Measurements from ENCODE around the gene CCNE1.
"Not testable (repeated sequence)": the region's sequence is repeated elsewhere in the genome, so short reads cannot be mapped to it uniquely, and the experiment has no call there.

CCNE1 gene

GRCh38 chr19:29789007-29789406 lies 22.8 kb upstream of the CCNE1 start:
- DNase-seq: no peak

GRCh38 chr19:29793116-29793727 lies 18.6 kb upstream of the CCNE1 start:
- no peak for DNase-seq

DNA sequence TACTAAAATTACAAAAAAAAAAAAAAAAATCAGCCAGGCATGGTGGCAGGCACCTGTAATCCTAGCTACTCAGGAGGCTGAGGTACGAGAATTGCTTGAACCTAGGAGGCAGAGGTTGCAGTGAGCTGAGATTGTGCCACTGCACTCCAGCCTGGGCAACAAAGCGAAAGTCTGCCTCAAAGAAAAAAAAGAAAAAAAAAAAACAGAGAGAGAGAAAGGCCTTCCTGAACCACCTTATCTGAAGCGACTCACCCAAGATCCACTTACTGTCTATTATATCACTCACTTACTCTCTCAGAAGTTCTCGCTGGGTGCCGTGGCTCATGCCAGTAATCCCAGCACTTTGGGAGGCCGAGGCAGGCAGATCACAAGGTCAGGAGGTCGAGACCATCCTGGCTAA lies 17.3 kb upstream of the CCNE1 start:
- DNase-seq: not testable (repeated sequence)

DNA sequence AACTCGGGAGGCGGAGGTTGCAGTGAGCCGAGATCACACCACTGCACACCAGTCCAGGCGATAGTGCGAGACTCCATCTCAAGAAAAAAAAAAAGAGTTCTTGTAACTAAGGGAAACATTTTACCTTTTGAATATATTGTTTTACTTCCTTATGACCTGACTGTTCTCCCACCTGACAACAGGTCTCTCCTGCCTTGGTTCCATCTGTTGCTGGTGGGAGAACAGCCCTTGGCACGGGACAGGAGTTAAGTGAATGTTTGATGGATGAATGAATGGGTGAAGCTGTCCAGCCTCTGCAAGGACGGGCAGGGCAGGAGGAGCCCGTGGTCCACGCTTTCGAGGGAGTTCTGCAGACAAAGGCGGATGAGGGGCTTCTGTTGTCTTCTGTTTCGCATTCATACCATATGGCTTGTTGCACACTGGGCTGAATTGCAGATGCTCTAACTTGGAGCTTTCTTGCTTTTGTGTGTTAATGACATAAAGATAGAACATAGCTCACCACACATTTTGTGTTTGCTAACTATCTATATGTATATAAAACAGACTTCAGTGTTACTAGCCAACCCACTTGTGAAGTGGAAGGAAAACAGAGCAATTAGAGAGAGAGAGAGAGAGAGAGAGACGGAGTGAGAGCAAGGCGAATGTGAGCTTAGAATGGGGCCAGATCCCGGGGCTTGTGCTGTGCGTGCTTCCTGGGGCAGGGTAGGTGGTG lies 16.2 kb upstream of the CCNE1 start:
- DNase-seq: no peak

DNA sequence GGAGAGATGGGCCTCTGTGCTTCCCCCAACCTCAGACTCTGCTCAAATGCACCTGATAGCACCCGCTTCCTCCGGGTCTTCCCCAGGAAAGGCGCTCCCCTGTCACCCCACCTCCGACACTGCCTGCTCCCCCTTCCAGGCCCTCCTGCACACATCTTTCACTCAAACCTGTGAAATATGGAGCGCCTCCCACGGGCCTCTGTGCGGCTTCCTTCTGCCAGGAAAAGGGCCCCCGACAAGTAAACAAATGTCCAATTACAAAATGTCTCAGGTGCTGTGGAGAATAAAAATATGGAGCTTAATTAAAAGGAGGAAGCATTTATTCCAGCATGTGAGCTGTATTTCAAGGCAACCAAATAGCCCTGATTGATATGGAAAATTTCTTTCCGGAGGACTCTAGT lies 15.6 kb upstream of the CCNE1 start:
- no peak for DNase-seq

DNA sequence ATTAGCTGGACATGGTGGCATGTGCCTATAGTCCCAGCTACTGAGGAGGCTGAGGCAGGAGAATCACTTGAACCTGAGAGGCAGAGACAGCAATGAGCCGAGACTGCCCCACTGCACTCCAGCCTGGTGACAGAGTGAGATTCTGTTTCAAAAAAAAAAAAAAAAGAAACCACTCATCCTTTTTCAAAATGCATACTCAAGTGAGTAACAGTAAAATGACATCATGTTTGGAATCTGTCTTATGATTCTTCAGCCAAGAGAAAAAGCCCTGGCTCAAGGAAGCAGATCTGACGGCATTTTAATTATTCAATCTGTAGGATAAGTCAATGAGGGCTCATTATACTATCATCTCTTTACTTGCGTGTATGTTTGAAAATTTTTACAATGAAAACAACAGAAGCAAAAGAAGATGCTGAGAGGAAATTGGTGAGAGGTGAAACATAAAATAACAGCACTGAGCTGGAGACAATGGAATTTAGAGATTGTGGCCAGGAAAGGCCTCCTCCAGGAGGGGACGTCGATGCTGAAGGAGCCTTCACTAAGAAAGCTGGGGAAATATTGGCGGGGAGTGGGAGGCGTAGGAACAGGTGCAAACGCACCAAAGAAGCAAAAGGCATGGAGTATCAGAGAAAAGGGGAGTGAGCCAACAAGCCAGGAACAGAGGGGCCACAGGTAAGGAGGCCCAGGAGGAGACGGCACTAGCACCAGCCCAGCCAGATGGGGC lies 12.9 kb upstream of the CCNE1 start:
- peak; percentile 48 for DNase-seq

GRCh38 chr19:29800100-29800825 lies 11.5 kb upstream of the CCNE1 start:
- no peak for DNase-seq

DNA sequence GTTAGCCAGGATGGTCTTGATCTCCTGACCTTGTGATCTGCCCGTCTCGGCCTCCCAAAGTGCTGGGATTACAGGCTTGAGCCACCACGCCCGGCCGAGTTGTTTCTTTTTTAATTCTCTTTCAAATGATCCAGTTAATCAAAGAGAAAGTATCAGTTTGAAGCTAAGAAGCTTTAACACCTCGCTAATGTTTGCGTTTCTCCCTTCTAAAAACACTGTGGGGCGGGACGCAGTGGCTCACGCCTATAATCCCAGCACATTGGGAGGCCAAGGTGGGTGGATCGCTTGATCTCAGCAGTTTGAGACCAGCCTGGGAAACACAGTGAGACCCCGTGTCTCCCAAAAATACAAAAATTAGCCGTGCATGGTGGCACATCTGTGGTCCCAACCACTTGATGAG lies 7.8 kb upstream of the CCNE1 start:
- DNase-seq: not testable (repeated sequence)

GRCh38 chr19:29804493-29804892 lies 7.3 kb upstream of the CCNE1 start:
- no peak for DNase-seq

DNA sequence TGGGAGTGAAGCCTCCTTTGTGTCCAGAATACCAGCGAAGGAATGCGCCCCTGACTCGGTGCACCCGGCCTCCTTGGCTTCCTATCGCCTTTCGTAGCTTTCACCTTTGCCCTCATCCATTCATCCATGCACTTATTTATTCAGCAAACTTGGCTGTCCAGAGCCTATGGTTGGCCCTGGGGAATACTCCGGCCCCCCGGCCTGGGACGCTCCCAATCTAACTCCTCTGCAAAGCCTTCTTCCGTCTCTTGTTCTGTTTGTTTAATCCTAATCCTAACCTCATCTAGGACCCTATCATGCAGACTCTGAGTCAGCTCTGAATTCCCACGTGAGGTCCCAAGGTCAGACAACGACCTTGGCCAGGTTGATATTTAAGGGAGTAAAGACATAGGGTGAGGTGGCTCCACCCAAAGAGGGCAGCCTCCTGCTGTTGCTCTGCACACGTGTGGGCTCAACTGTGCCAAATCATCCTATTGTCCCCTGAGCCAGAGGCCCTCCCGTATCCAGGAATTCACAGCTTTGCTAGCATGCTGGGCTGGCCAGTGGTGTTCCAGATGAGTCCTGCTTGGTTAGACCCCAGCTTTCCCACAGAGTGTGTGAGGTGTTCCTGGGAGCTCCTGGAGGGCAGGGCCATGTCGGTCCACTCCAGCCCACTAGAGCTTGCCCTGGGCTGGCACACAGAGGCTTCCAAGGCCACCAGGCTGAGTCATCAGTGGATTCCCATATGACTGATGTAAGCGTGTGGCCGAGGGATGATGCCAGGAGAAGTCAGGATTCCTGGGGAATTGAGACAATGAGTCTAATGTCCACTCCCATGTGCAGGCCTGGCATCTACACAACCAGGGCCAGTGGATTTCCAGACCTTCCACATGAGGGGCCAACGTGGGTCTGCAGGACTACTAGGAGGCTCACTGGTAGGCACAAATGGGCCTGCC lies 6.5 kb upstream of the CCNE1 start:
- peak; percentile 66 for DNase-seq

GRCh38 chr19:29806098-29806866 lies 5.5 kb upstream of the CCNE1 start:
- DNase-seq: peak; percentile 26

GRCh38 chr19:29807178-29807577 lies 4.6 kb upstream of the CCNE1 start:
- DNase-seq: no peak

DNA sequence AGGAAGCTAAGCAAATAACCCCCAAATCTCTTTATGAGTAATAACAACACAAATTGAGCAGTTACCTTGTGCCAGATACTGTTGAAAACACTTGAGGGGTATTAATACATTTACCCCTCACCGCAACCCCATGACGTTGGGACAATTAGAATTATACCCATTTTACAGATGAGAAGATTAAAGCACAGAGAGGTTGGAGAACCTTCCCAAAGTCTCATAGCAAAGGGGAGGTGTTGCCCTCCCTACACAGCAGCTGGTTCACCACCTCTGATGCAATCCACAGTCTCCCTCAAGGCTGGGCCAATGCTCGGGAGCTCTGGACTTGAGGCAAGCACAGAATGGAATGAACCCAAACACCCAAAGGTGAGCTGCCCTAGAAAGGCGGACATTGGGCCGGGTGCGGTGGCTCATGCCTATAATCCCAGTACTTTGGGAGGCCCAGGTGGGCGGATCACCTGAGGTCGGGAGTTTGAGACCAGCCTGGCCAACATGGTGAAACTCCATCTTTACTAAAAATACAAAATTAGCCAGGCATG lies 3.9 kb upstream of the CCNE1 start:
- DNase-seq: no peak

DNA sequence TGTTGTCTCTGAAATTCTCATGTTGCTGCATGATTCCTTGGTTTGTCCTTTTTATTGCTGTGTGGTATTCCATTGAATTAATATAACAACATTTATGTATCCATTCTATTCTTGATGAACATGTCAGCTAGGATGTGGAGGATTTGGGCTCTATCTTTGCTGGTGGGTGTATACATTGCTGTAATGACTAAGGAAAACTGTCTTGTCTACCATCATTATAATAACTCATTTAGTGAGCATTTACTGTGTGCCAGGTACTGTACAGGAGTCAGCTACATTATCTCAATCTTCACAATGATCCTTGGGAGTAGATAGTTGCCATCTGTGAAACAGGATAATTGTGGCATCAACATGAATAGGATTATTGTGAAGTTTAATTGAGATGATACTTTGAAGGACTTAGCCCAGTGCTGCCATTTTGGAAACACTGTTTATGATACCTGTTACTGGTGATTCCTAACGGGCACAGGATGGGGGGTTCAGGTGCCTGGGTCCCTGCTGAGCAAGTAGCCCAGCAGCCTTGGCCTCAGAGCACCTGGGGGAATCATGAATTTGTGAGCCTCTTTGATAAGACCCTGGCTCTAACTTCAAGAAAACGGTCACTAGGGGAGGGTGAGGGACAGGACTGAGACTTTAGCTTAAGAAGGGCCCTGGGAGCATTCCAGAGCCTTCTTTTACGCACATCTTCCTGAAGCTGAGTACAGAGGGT lies 1.8 kb upstream of the CCNE1 start:
- no peak for DNase-seq

GRCh38 chr19:29810504-29810871 lies 1.3 kb upstream of the CCNE1 start:
- peak; percentile 22 for DNase-seq

DNA sequence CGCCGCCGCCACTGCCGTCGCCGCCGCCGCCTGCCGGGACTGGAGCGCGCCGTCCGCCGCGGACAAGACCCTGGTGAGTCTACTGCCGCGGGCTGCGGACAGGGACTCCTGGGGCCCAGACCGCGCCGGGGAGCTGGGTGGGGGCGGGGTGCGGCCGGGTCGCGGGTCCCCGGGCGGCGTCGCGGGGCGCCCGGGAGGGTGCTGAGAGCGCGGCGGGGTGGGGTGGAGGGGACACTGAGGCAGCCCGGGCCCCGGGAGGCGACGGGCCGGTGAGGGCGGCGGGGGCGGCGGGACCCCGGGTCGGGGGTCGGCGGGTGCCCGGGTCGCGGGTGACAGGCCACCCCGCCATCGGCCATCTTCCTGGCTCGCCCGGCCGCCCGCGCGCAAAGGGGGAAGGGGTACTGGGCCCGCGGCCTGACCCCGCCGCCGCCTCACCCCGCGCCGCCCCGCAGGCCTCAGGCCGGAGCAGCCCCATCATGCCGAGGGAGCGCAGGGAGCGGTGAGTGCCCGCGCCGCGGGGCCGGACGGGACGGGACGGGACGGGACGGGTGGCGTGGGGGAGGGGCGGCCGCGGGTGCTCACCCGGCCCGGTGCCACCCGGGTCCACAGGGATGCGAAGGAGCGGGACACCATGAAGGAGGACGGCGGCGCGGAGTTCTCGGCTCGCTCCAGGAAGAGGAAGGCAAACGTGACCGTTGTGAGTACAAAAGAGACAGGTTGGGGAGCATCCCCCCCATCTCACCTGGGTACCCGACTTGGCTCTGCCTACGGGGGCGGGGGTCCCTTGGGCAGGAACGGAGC lies 489 bp downstream of the CCNE1 start:
- DNase-seq: peak; percentile 6

- DNase-seq: no peak
These were observed 1.1 kb downstream of the CCNE1 start for GRCh38 chr19:29812881-29813275.

GRCh38 chr19:29813642-29814041 lies 1.9 kb downstream of the CCNE1 start:
- no peak for DNase-seq

DNA sequence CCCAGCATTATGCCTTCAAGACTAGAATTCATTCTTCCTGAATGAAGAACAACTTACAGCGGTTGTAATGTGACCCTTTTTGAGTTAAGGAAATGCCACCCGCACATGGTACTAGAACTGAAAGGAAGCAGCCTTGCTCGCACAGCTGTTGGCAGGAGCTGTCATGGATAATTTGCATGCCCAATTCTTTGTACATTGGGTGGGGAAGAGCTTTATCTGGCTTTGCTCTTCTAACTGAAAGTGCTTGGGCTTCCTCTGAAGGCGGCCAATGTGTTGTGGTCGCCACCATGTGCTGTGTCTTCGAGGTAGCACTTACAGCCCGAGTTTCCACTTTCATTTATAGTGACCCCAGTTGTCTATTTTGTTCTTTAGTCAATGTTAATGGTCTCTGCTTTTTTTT lies 3.4 kb downstream of the CCNE1 start:
- DNase-seq: no peak

DNA sequence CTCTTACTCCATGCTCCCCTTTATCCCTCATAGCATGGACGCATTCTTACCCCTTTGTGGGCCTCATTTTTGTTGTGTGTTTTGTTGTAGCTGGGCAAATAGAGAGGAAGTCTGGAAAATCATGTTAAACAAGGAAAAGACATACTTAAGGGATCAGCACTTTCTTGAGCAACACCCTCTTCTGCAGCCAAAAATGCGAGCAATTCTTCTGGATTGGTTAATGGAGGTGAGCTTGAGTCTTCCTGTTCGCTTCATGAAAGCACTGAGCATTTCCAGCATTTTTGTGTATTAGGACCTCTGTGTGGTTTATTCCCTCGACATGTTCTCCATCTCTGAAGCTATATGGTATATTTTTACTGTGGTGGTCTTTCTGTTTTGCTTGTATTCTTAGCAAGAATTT lies 5.5 kb downstream of the CCNE1 start:
- DNase-seq: no peak

Data from EL (cell line).